ENCODE data around the gene CBL.
"Not testable (repeated sequence)": the region's sequence is repeated elsewhere in the genome, so short reads cannot be mapped to it uniquely, and the experiment has no call there.

CBL gene

GRCh38 chr11:119179983-119180382 lies 26.2 kb upstream of the CBL start:
- no peak for TF ChIP-seq CTCF (IDR thresholded peaks at IDR 0.05)
- no peak overlapping the region for H3K4me3 ChIP-seq (ENCODE audit: low read depth in 1 of 2, low read length in 1 of 2)
- no peaks in the 10 kb centered on the region for H3K27me3 ChIP-seq
- H3K36me3 ChIP-seq: peaks cover 80% of the 10 kb centered on the region
- H3K27ac ChIP-seq: no peak overlapping the region
- H3K9me3 ChIP-seq: no peaks in the 10 kb centered on the region
- peaks cover 29 to 33% of the 10 kb centered on the region in 2 experiments for H3K4me1 ChIP-seq (ENCODE audit: control insufficient read depth in 1 of 2, insufficient read depth in 1 of 2, low read depth in 1 of 2, low read length in 1 of 2)

- Histone ChIP-seq H3K4me1 (ENCODE audit: control insufficient read depth in 1 of 2, insufficient read depth in 1 of 2, low read depth in 1 of 2, low read length in 1 of 2) (peaks cover 29 to 33% of the 10 kb centered on the region in 2 experiments), H3K36me3 (peaks cover 69% of the 10 kb centered on the region)
Measured at GRCh38 chr11:119180729-119181676, 25.1 kb upstream of the CBL start.

GRCh38 chr11:119181677-119182412 lies 24.3 kb upstream of the CBL start:
- H3K4me1 ChIP-seq (ENCODE audit: control insufficient read depth in 1 of 2, insufficient read depth in 1 of 2, low read depth in 1 of 2, low read length in 1 of 2): peaks cover 29 to 33% of the 10 kb centered on the region in 2 experiments
- H3K9me3 ChIP-seq: no peaks in the 10 kb centered on the region
- H3K27ac ChIP-seq: peak overlapping the region; percentile 76
- peaks cover 62% of the 10 kb centered on the region for H3K36me3 ChIP-seq
- TF ChIP-seq CTCF (IDR thresholded peaks at IDR 0.05): no peak
- no peak overlapping the region for H3K4me3 ChIP-seq (ENCODE audit: low read depth in 1 of 2, low read length in 1 of 2)
- H3K27me3 ChIP-seq: no peaks in the 10 kb centered on the region

More at GRCh38 chr11:119180729-119181676, 25.1 kb upstream of the CBL start:
- Histone ChIP-seq H3K4me3 (ENCODE audit: low read depth in 1 of 2, low read length in 1 of 2) (no peak overlapping the region), H3K9me3 (no peaks in the 10 kb centered on the region), H3K27me3 (no peaks in the 10 kb centered on the region), H3K27ac (peak overlapping the region; percentile 76)
- no peak for TF ChIP-seq CTCF (IDR thresholded peaks at IDR 0.05)

GRCh38 chr11:119184399-119184798 lies 21.7 kb upstream of the CBL start:
- Histone ChIP-seq H3K36me3 (peaks cover 51% of the 10 kb centered on the region), H3K4me1 (ENCODE audit: control insufficient read depth in 1 of 2, insufficient read depth in 1 of 2, low read depth in 1 of 2, low read length in 1 of 2) (peaks cover 13 to 16% of the 10 kb centered on the region in 2 experiments)
- H3K4me3 ChIP-seq (ENCODE audit: low read depth in 1 of 2, low read length in 1 of 2); H3K27me3 ChIP-seq; H3K9me3 ChIP-seq; H3K27ac ChIP-seq: not testable (repeated sequence)

- Histone ChIP-seq H3K36me3 (peaks cover 34% of the 10 kb centered on the region), H3K9me3 (no peaks in the 10 kb centered on the region), H3K4me1 (ENCODE audit: control insufficient read depth in 1 of 2, insufficient read depth in 1 of 2, low read depth in 1 of 2, low read length in 1 of 2) (peaks cover 14% of the 10 kb centered on the region in 2 experiments), H3K4me3 (ENCODE audit: low read depth in 1 of 2, low read length in 1 of 2) (no peak overlapping the region), H3K27ac (no peak overlapping the region), H3K27me3 (no peaks in the 10 kb centered on the region)
- TF ChIP-seq CTCF (IDR thresholded peaks at IDR 0.05): no peak
Measured at GRCh38 chr11:119185981-119186634, 20.0 kb upstream of the CBL start.

Measured in neutrophil (primary cell).